Muscle of arm (tissue), 12 donors: Measurements from ENCODE around the gene OR1E2. TPM values are rescaled to one million over a fixed set of nuclear protein-coding genes. Genes with fewer than 3 reads are reported as not detected.
"Not testable (repeated sequence)": the region's sequence is repeated elsewhere in the genome, so short reads cannot be mapped to it uniquely, and the experiment has no call there.

Experiments
- DNase-seq: peaks from one replicate; pipeline ENCODE4 v3.0.0-alpha.2; 2013
- polyA plus RNA-seq, 12 donors: library from polyadenylated mRNA; unstranded; fragments of 120-200 nt; gene quantifications; one replicate each; pipeline ENCODE4 v1.2.1, GENCODE V29; 2013; ENCODE audit not compliant: insufficient read length in 12 of 12

OR1E2 gene
- polyA plus RNA-seq, 12 donors, result not detected

DNA sequence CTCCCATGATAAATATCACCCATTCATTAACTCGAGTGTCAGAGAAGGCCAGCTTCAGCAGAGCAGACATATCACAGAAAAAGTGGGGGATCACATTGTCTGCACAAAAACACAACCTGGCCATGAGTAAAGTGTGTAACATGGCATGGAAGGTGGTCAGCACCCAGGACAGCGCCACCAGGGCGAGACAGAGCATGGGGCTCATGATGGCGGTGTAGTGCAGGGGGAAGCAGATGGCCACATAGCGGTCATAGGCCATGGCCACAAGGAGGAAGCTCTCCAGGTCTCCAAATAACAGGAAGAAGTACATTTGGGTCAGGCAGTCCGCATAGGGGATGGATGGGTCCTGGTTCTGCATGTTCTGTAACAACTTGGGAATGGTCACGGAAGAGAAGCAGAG is 35.8 kb downstream of the OR1E2 start:
- not testable (repeated sequence) for DNase-seq

DNA sequence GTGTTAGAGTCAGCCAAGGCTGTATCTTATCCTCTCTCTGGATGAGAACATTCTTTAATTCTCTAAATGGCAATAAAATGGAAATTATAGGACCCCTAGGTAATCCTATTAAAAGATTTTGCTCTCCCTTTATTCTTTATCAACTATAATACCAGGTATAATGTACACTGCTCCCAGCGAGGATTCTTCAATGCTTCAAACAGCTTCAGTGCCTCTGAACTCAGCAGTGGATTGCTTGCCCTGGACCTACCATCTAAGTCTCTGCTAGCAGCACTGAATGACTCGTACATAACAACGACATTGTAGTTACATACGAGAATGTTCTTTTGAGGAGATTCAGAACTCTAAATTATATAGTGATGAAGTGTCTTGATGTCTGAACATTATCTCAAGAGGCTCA is 43.9 kb downstream of the OR1E2 start:
- DNase-seq, result no peak

DNA sequence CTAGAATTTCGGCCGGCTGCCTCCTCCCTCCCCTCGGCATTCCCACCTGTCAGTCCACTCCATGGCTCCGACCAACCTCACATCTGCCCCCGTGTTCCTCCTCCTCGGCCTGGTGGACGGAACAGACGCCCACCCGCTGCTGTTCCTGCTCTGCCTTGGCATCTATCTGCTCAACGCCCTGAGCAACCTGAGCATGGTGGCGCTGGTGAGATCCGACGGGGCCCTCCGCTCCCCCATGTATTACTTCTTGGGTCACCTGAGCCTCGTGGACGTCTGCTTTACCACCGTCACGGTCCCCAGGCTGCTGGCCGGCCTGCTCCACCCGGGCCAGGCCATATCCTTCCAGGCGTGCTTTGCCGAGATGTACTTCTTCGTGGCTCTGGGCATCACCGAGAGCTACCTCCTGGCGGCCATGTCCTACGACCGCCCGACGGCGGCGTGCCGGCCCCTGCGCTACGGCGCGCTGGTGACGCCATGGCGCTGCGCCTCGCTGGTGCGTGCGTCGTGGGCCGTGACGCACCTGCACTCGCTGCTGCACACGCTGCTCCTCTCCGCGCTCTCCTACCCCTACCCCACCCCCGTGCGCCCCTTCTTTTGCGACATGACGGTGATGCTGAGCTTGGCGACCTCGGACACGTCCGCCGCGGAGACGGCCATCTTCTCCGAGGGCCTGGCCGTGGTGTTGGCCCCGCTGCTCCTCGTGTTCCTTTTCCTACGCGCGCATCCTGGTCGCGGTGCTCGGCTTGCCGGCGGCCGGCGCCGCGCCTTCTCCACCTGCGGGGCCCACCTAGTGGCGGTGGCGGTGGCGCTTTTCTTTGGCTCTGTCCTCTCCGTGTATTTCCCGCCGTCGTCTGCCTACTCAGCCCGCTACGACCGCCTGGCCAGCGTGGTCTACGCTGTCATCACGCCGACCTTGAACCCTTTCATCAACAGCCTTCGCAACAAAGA is 47.5 kb downstream of the OR1E2 start, which contains the start of gene OR3A2:
Gene OR3A2 (minus strand): TSS at position 440 of the 948 bp plus-strand sequence.
- DNase-seq, result no peak

Other genes starting within 250 kb of the OR1E2 start
- gene OR1A2, start 236.3 kb downstream of the OR1E2 start, polyA plus RNA-seq, result not detected
- under 1 TPM in 1 of 12 donors, not detected in 11; 0.05 TPM for gene OR1A1, start 226.2 kb downstream of the OR1E2 start, polyA plus RNA-seq
- under 1 TPM in 2 of 12 donors, not detected in 10; 0.12 to 0.23 TPM for gene OR3A1, start 135.5 kb downstream of the OR1E2 start, polyA plus RNA-seq
- gene OR3A2, start 47.5 kb downstream of the OR1E2 start, polyA plus RNA-seq, result 1 to 10 TPM in 2 of 12 donors, under 1 TPM in 6, not detected in 4; 0.11 to 2.0 (median 0.36) TPM
- under 1 TPM in 3 of 12 donors, not detected in 9; 0.13 to 0.15 (median 0.15) TPM for gene OR1E1, start 35.4 kb downstream of the OR1E2 start, polyA plus RNA-seq
- under 1 TPM in 3 of 12 donors, not detected in 9; 0.12 to 0.18 (median 0.13) TPM for gene OR3A3, start 22.5 kb downstream of the OR1E2 start, polyA plus RNA-seq
- 1 to 10 TPM in 1 of 12 donors, under 1 TPM in 7, not detected in 4; 0.13 to 1.9 (median 0.60) TPM for gene SPATA22, start 38.0 kb upstream of the OR1E2 start, polyA plus RNA-seq
- 1 to 10 TPM in 11 of 12 donors, not detected in 1; 1.6 to 7.9 (median 4.4) TPM for gene ASPA, start 42.2 kb upstream of the OR1E2 start, polyA plus RNA-seq
- gene TRPV3, start 124.0 kb upstream of the OR1E2 start, polyA plus RNA-seq, result 1 to 10 TPM in 9 of 12 donors, under 1 TPM in 2, not detected in 1; 0.92 to 5.7 (median 1.6) TPM
- 1 to 10 TPM in 11 of 12 donors, not detected in 1; 3.9 to 7.8 (median 5.3) TPM for gene TRPV1, start 175.6 kb upstream of the OR1E2 start, polyA plus RNA-seq
- 10 to 100 TPM in 1 of 12 donors, 1 to 10 TPM in 10, not detected in 1; 5.6 to 12.0 (median 6.7) TPM for gene SHPK, start 202.4 kb upstream of the OR1E2 start, polyA plus RNA-seq
- gene CTNS, start 202.9 kb upstream of the OR1E2 start, polyA plus RNA-seq, result 10 to 100 TPM in 2 of 12 donors, 1 to 10 TPM in 9, not detected in 1; 6.9 to 15.0 (median 8.8) TPM
- gene TAX1BP3, start 234.7 kb upstream of the OR1E2 start, polyA plus RNA-seq, result 10 to 100 TPM in 11 of 12 donors, not detected in 1; 33.5 to 68.4 (median 50.9) TPM
- gene EMC6, start 235.0 kb upstream of the OR1E2 start, polyA plus RNA-seq, result 10 to 100 TPM in 11 of 12 donors, not detected in 1; 25.5 to 93.0 (median 30.8) TPM